Measurements from ENCODE around the gene ERI3. TPM values are rescaled to one million over a fixed set of nuclear protein-coding genes. Genes with fewer than 3 reads are reported as not detected.
A peak's percentile ranks its signal among the peaks of the same experiment; 100 is the strongest.

Gene ERI3
- total and polyA plus RNA-seq, 2 of the 4 experiments (the other 2 are of a cell fraction), result 56.6 to 70.9 TPM

DNA sequence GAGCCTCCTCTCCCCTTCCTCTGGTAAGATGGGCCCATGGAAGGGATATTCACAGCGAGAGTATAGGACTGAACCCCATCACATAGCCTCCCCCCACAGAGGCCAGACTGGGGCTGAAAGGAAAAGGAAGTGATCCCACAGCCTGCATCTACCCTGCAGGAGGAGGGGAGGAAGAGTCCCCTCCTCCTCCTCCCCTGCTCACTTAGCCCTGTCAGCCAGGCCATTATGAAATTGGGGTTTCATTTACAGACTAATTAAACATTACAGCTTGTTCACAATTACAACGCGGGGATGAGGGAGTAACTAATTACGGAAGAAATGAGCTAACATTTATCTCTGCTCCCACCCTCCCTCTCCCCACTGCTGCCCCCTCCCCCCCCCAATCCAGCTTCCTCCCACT lies 116.4 kb downstream of the ERI3 start:
- Histone ChIP-seq H2BK20ac (ENCODE audit: low read depth, low read length) (no peak overlapping the region), H2AFZ (replicated peaks; ENCODE audit: low read length, poor library complexity) (peak overlapping the region; percentile 67), H3K4me1 (ENCODE audit: control insufficient read depth, insufficient read depth, low read length) (peaks cover 11% of the 10 kb centered on the region), H3K56ac (ENCODE audit: extremely low read depth, insufficient read depth, low read length) (no peak overlapping the region), H2BK15ac (ENCODE audit: low read depth, low read length) (no peak overlapping the region), H3K4me2 (ENCODE audit: low read depth, low read length) (no peak overlapping the region), H3K18ac (ENCODE audit: low read depth, low read length) (no peak overlapping the region), H3K23ac (ENCODE audit: low read depth, low read length) (no peak overlapping the region; the same call in 1 of the 2 replicates), H3K9me1 (ENCODE audit: insufficient read depth, low read length) (peaks cover 13% of the 10 kb centered on the region), H3K4me3 (ENCODE audit: insufficient read depth, low read depth, low read length) (no peak overlapping the region), H4K20me1 (ENCODE audit: insufficient read depth, low read length) (peaks cover 4% of the 10 kb centered on the region; the same call in 1 of the 2 replicates), H4K5ac (ENCODE audit: low read depth, low read length) (no peak overlapping the region), H2BK120ac (ENCODE audit: low read depth, low read length) (no peak overlapping the region), H3K4ac (ENCODE audit: low read depth, low read length) (no peak overlapping the region; the same call in 1 of the 2 replicates), H3K9me3 (ENCODE audit: control insufficient read depth, insufficient read depth, low read length) (no peaks in the 10 kb centered on the region), H2AK5ac (ENCODE audit: low read depth, low read length) (0 out of 2 replicates have a peak overlapping the region, but pooled peaks have one; percentile 15), H3K14ac (replicated peaks; ENCODE audit: low read depth, low read length) (no peak overlapping the region), H3K27ac (ENCODE audit: insufficient read depth, low read length) (no peak overlapping the region), H3K79me1 (ENCODE audit: low read depth in 1 of 2, low read length in 2 of 2) (peaks cover 0 to 3% of the 10 kb centered on the region in 2 experiments; a peak in 1 of 4 replicates), H2BK5ac (ENCODE audit: low read depth, low read length, poor library complexity, severe bottlenecking) (no peak overlapping the region), H2AK9ac (replicated peaks; ENCODE audit: low read depth, low read length, poor library complexity) (no peak overlapping the region), H3K27me3 (ENCODE audit: control insufficient read depth, insufficient read depth, low read length) (no peaks in the 10 kb centered on the region), H3K9ac (ENCODE audit: low read depth, low read length) (no peak overlapping the region), H4K8ac (ENCODE audit: low read depth in 2 of 2, low read length in 2 of 2) (no peak overlapping the region), H4K91ac (ENCODE audit: insufficient read depth, low read depth, low read length) (no peak overlapping the region), H3K36me3 (ENCODE audit: control insufficient read depth, insufficient read depth, low read length) (peaks cover 3% of the 10 kb centered on the region; the same call in 1 of the 2 replicates)
- in situ Hi-C loops (cut with MboI; ENCODE audit: low sequenced_read_pairs) (no loop called here), intact Hi-C loops (cut with micrococcal nuclease) (no loop called here), dilution Hi-C loops (cut with HindIII; ENCODE audit: low sequenced_read_pairs, unreplicated experiment) (no loop called here)
- CTCF ChIA-PET, result interaction anchor here (1.2 to 1.3 kb wide), 2 partner anchors 19 to 21 kb away, joined by 3 read pairs; no protein-coding TSS in a partner anchor
- BruUV-seq (replicated peaks), result no TSS peak
- POLR2A ChIA-PET (ENCODE audit: unreplicated experiment), result no interaction called here
- no peak for ATAC-seq (ENCODE audit: low read depth)
- DNase-seq, result no peak
- TF ChIP-seq MAFK (IDR thresholded peaks at IDR 0.05; ENCODE audit: low read depth, low read length) (no peak), RFX5 (IDR thresholded peaks at IDR 0.05; ENCODE audit: low read depth, low read length) (no peak), CHD1 (IDR thresholded peaks at IDR 0.05; ENCODE audit: low read depth, low read length) (no peak)
- no CpG with 5 or more reads among the region's 4 CpGs for WGBS, 2 experiments (ENCODE audit: extremely low coverage in 2 of 2, insufficient read length in 1 of 2)

Data from IMR-90 (cell line).